Breast epithelium (tissue), 4 donors: ENCODE data around the gene SPG7. TPM values are rescaled to one million over a fixed set of nuclear protein-coding genes. Genes with fewer than 3 reads are reported as not detected.
"Not testable (repeated sequence)": the region's sequence is repeated elsewhere in the genome, so short reads cannot be mapped to it uniquely, and the experiment has no call there.

Experiments used
- DNase-seq, 2 donors: peaks; one replicate each; pipeline ENCODE4 v3.0.0-alpha.2; 2019; ENCODE audit warnings: low spot score in 2 of 2
- H3K27ac ChIP-seq, 2 donors: fragments of 200-600 bp; sonication (generic) in 1 of 2; one replicate each; pipeline ENCODE4 v1.5.1; 2016 to 2019; ENCODE audit warnings: mild to moderate bottlenecking in 1 of 2
- H3K27me3 ChIP-seq, 2 donors: fragments of 200-600 bp; sonication (generic) in 1 of 2; one replicate each; pipeline versions ENCODE4 v1.5.1 to v1.6.0; 2017 to 2019; ENCODE audit warnings: control low read depth in 1 of 2, mild to moderate bottlenecking in 1 of 2
- H3K36me3 ChIP-seq: fragments of 200-600 bp; one replicate; pipeline ENCODE4 v1.5.1; 2019
- H3K4me1 ChIP-seq, 2 donors: fragments of 200-600 bp; sonication (generic); one replicate each; pipeline ENCODE4 v1.5.1; 2016 to 2019; ENCODE audit warnings: control low read depth in 1 of 2
- H3K4me3 ChIP-seq, 3 donors: fragments of 200-600 bp; sonication (generic); 1 replicate in 2 of 3; 2 replicates in 1 of 3; pipeline ENCODE4 v1.5.1; 2016 to 2019; ENCODE audit warnings: mild to moderate bottlenecking in 3 of 3, moderate library complexity in 2 of 3
- H3K9me3 ChIP-seq, 2 donors: fragments of 200-600 bp; sonication (generic) in 1 of 2; one replicate each; pipeline ENCODE4 v1.5.1; 2016 to 2019; ENCODE audit warnings: control low read depth in 1 of 2
- CTCF ChIP-seq, 3 donors: fragments of 450-650 bp; IDR thresholded peaks; one replicate each; pipeline ENCODE4 v1.5.1; 2016 to 2017; ENCODE audit warnings: antibody characterized with exemption in 3 of 3, mild to moderate bottlenecking in 3 of 3, moderate library complexity in 3 of 3
- POLR2A ChIP-seq: fragments of 450-650 bp; IDR thresholded peaks from one replicate; pipeline ENCODE4 v1.6.1; 2016; ENCODE audit warnings: antibody characterized with exemption, mild to moderate bottlenecking, moderate library complexity
- POLR2AphosphoS5 ChIP-seq, 3 donors: sonication (generic); formaldehyde crosslinking; IDR thresholded peaks; one replicate each; pipeline ENCODE4 v1.6.1; 2017; ENCODE audit warnings: antibody characterized with exemption in 3 of 3
- intact Hi-C: fragments of 100-400 bp; cut with DNase I; formaldehyde crosslinking; loops from one replicate; pipeline ENCODE4 v1.15.1; 2023; ENCODE audit warnings: low total_unique reads
- total RNA-seq, 3 donors: library from RNA; depleted of rRNA; stranded (reverse); fragments of >200 nt; gene quantifications; one replicate each; pipeline ENCODE4 v1.1.0, GENCODE V29; 2016

SPG7 gene
- total RNA-seq, 3 donors from 2014 or later: 104 to 126 (median 118) TPM

GRCh38 chr16:89569506-89570341 lies 61.5 kb downstream of the SPG7 start:
- intact Hi-C loops: no loop called here
- Histone ChIP-seq H3K9me3 (no peaks in the 10 kb centered on the region), H3K36me3 (no peaks in the 10 kb centered on the region), H3K4me3 (no peak overlapping the region), H3K27me3 (peaks cover 3 to 41% of the 10 kb centered on the region in 2 donors), H3K4me1 (peaks cover 16 to 20% of the 10 kb centered on the region in 2 donors), H3K27ac (no peak overlapping the region)
- no peak for DNase-seq
- no peak for TF ChIP-seq CTCF (IDR thresholded peaks at IDR 0.05)
- TF ChIP-seq POLR2AphosphoS5 (IDR thresholded peaks at IDR 0.05): no peak
- TF ChIP-seq POLR2A: no peak

- H3K4me3 ChIP-seq: no peak overlapping the region
- H3K9me3 ChIP-seq: no peaks in the 10 kb centered on the region
- intact Hi-C loops: no loop called here
- no peaks in the 10 kb centered on the region for H3K36me3 ChIP-seq
- TF ChIP-seq POLR2AphosphoS5 (IDR thresholded peaks at IDR 0.05) (no peak), CTCF (IDR thresholded peaks at IDR 0.05) (no peak), POLR2A (no peak)
- peaks cover 10 to 48% of the 10 kb centered on the region in 2 donors for H3K27me3 ChIP-seq
- DNase-seq: no peak
- H3K27ac ChIP-seq: no peak overlapping the region
- peaks cover 17 to 21% of the 10 kb centered on the region in 2 donors for H3K4me1 ChIP-seq
Observed at GRCh38 chr16:89570342-89570923, 62.2 kb downstream of the SPG7 start.

- intact Hi-C loops: not testable (repeated sequence)
- peaks cover 12 to 52% of the 10 kb centered on the region in 2 donors for H3K27me3 ChIP-seq
Observed at GRCh38 chr16:89570983-89571598, 62.9 kb downstream of the SPG7 start.

GRCh38 chr16:89571636-89572035 lies 63.4 kb downstream of the SPG7 start:
- TF ChIP-seq CTCF (IDR thresholded peaks at IDR 0.05) (no peak), POLR2A (no peak), POLR2AphosphoS5 (IDR thresholded peaks at IDR 0.05) (no peak)
- no peak for DNase-seq
- H3K27me3 ChIP-seq: peaks cover 13 to 58% of the 10 kb centered on the region in 2 donors
- H3K27ac ChIP-seq: no peak overlapping the region
- no peaks in the 10 kb centered on the region for H3K36me3 ChIP-seq
- peaks cover 8 to 12% of the 10 kb centered on the region in 2 donors for H3K4me1 ChIP-seq
- no peaks in the 10 kb centered on the region for H3K9me3 ChIP-seq
- H3K4me3 ChIP-seq: no peak overlapping the region
- intact Hi-C loops: no loop called here

More at GRCh38 chr16:89570983-89571598, 62.9 kb downstream of the SPG7 start:
- H3K9me3 ChIP-seq, H3K27ac ChIP-seq, H3K4me3 ChIP-seq, H3K36me3 ChIP-seq, DNase-seq: not testable (repeated sequence)
- H3K4me1 ChIP-seq: peaks cover 11 to 15% of the 10 kb centered on the region in 2 donors

- Histone ChIP-seq H3K4me1 (peaks cover 8 to 12% of the 10 kb centered on the region in 2 donors), H3K4me3 (no peak overlapping the region), H3K9me3 (no peaks in the 10 kb centered on the region), H3K36me3 (no peaks in the 10 kb centered on the region), H3K27ac (no peak overlapping the region), H3K27me3 (peaks cover 13 to 59% of the 10 kb centered on the region in 2 donors)
- DNase-seq: no peak
- intact Hi-C loops: no loop called here
- no peak for TF ChIP-seq POLR2A
- no peak for TF ChIP-seq POLR2AphosphoS5 (IDR thresholded peaks at IDR 0.05)
Observed at GRCh38 chr16:89572073-89572484, 63.9 kb downstream of the SPG7 start.
